ENCODE data around the gene SNAP91.
"Not testable (repeated sequence)": the region's sequence is repeated elsewhere in the genome, so short reads cannot be mapped to it uniquely, and the experiment has no call there.

The SNAP91 gene

DNA sequence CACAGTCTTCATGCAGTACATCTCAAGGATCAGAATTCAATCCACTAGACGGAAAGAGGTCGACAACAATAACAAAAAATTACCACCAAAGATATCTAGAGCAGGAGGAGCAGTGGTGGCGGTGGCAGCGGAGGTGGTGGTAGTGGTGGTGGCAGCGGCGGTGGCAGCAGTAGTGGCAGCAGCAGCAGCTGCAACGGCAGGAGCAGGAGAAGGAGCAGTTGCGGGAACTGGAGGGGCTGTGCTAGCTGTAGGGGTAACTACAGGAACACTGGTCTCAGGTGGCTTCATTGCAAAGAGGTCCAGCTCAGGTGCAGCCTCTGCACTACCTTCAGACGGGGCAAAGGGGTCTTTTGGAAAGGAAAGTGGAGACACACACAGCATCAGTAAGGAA, 115.5 kb downstream of the SNAP91 start:
- Histone ChIP-seq H3K9me3 (ENCODE audit: low read depth, low read length) (no peaks in the 10 kb centered on the region), H3K27ac (no peak overlapping the region), H3K9ac (ENCODE audit: insufficient read length) (no peak overlapping the region), H3K4me3 (no peak overlapping the region), H3K36me3 (ENCODE audit: insufficient read depth, low read length) (no peaks in the 10 kb centered on the region)
- TF ChIP-seq FOXP2 (optimal IDR thresholded peaks at IDR 0.05; ENCODE audit: control extremely low read depth, extremely low read length, insufficient read depth), result no peak
- TF ChIP-seq EZH2 (IDR thresholded peaks at IDR 0.05), result no peak
- TF ChIP-seq POLR2AphosphoS5 (IDR thresholded peaks at IDR 0.05; ENCODE audit: borderline replicate concordance, low read depth, low read length), result no peak
- no peak for DNase-seq (ENCODE audit: low read depth, low spot score)

DNA sequence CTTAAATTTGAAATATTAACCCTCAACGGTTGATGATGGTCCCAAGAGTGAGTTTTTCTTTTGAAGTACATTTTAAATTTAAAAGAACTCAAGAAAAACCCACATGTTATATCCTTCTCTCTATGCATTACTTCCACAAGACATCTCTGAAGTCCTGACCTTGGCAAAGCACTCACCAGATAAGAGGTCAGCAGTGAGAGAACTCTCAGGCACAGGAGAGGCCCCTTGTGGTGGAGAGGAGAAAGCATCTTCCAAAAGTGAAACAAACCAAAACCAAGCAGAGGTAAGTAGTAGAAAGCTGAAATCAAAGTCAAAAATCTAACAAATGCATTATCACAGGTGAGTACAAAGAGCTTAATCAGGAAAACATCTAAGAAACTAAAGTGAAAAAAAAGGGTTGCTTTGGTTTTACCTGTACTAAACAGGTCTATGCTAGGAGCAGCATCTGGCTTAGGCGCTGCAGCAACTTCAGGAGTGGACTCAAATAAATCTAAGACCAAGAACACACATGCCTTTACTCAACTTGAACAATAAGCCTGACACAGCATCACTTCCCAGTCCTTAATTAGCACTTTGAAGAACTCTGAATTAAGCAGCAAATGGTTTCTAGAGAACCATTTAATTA, 116.0 kb downstream of the SNAP91 start:
- no peaks in the 10 kb centered on the region for H3K9me3 ChIP-seq (ENCODE audit: low read depth, low read length)
- TF ChIP-seq EZH2 (IDR thresholded peaks at IDR 0.05), result no peak
- no peak for TF ChIP-seq FOXP2 (optimal IDR thresholded peaks at IDR 0.05; ENCODE audit: control extremely low read depth, extremely low read length, insufficient read depth)
- no peak for TF ChIP-seq POLR2AphosphoS5 (IDR thresholded peaks at IDR 0.05; ENCODE audit: borderline replicate concordance, low read depth, low read length)
- no peak overlapping the region for H3K4me3 ChIP-seq
- no peak for DNase-seq (ENCODE audit: low read depth, low spot score)
- H3K27ac ChIP-seq, result no peak overlapping the region
- H3K9ac ChIP-seq (ENCODE audit: insufficient read length), result no peak overlapping the region
- H3K36me3 ChIP-seq (ENCODE audit: insufficient read depth, low read length), result no peaks in the 10 kb centered on the region

DNA sequence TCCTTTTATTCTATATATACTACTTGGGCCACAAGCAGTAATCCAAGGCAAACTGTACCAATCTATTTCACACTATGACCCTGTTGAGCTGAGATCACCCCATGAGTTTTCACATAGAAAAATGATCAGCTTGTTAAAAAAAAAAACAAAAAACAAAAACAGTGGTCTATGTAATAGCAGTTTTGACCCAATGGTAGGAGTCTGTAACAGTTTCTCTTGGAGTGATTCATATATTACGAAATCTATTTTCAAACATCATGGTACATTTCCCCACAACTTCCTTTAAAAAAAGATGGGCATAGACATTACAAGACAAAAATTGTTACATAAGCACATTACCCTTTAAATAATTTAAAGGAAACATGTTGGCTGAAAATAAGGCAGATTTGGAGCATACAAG, 118.5 kb downstream of the SNAP91 start:
- DNase-seq (ENCODE audit: low read depth, low spot score), result no peak
- TF ChIP-seq FOXP2 (optimal IDR thresholded peaks at IDR 0.05; ENCODE audit: control extremely low read depth, extremely low read length, insufficient read depth) (no peak), POLR2AphosphoS5 (IDR thresholded peaks at IDR 0.05; ENCODE audit: borderline replicate concordance, low read depth, low read length) (no peak), EZH2 (IDR thresholded peaks at IDR 0.05) (no peak)

GRCh38 chr6:83589076-83589475, 119.8 kb downstream of the SNAP91 start:
- Histone ChIP-seq H3K27ac (no peak overlapping the region), H3K9me3 (ENCODE audit: low read depth, low read length) (no peaks in the 10 kb centered on the region), H3K9ac (ENCODE audit: insufficient read length) (no peak overlapping the region), H3K36me3 (ENCODE audit: insufficient read depth, low read length) (no peaks in the 10 kb centered on the region), H3K4me3 (no peak overlapping the region)
- DNase-seq (ENCODE audit: low read depth, low spot score), result no peak
- no peak for TF ChIP-seq POLR2AphosphoS5 (IDR thresholded peaks at IDR 0.05; ENCODE audit: borderline replicate concordance, low read depth, low read length)
- no peak for TF ChIP-seq FOXP2 (optimal IDR thresholded peaks at IDR 0.05; ENCODE audit: control extremely low read depth, extremely low read length, insufficient read depth)
- no peak for TF ChIP-seq EZH2 (IDR thresholded peaks at IDR 0.05)

More for the DNA sequence above, 118.5 kb downstream of the SNAP91 start:
- H3K9ac ChIP-seq (ENCODE audit: insufficient read length), result no peak overlapping the region
- H3K9me3 ChIP-seq (ENCODE audit: low read depth, low read length), result no peaks in the 10 kb centered on the region
- no peak overlapping the region for H3K4me3 ChIP-seq
- H3K27ac ChIP-seq, result no peak overlapping the region
- no peaks in the 10 kb centered on the region for H3K36me3 ChIP-seq (ENCODE audit: insufficient read depth, low read length)

GRCh38 chr6:83578057-83578456, 130.8 kb downstream of the SNAP91 start:
- Histone ChIP-seq H3K4me3 (no peak overlapping the region), H3K9me3 (ENCODE audit: low read depth, low read length) (no peaks in the 10 kb centered on the region), H3K36me3 (ENCODE audit: insufficient read depth, low read length) (no peaks in the 10 kb centered on the region), H3K9ac (ENCODE audit: insufficient read length) (no peak overlapping the region), H3K27ac (no peak overlapping the region)
- TF ChIP-seq POLR2AphosphoS5 (IDR thresholded peaks at IDR 0.05; ENCODE audit: borderline replicate concordance, low read depth, low read length) (no peak), EZH2 (IDR thresholded peaks at IDR 0.05) (no peak), FOXP2 (optimal IDR thresholded peaks at IDR 0.05; ENCODE audit: control extremely low read depth, extremely low read length, insufficient read depth) (no peak)
- DNase-seq (ENCODE audit: low read depth, low spot score), result no peak

GRCh38 chr6:83574783-83575182, 134.1 kb downstream of the SNAP91 start:
- no peaks in the 10 kb centered on the region for H3K36me3 ChIP-seq (ENCODE audit: insufficient read depth, low read length)
- no peak for DNase-seq (ENCODE audit: low read depth, low spot score)
- no peak for TF ChIP-seq EZH2 (IDR thresholded peaks at IDR 0.05)
- TF ChIP-seq FOXP2 (optimal IDR thresholded peaks at IDR 0.05; ENCODE audit: control extremely low read depth, extremely low read length, insufficient read depth), result no peak
- no peak for TF ChIP-seq POLR2AphosphoS5 (IDR thresholded peaks at IDR 0.05; ENCODE audit: borderline replicate concordance, low read depth, low read length)
- no peak overlapping the region for H3K9ac ChIP-seq (ENCODE audit: insufficient read length)
- no peaks in the 10 kb centered on the region for H3K9me3 ChIP-seq (ENCODE audit: low read depth, low read length)
- H3K4me3 ChIP-seq, result no peak overlapping the region
- H3K27ac ChIP-seq, result no peak overlapping the region

DNA sequence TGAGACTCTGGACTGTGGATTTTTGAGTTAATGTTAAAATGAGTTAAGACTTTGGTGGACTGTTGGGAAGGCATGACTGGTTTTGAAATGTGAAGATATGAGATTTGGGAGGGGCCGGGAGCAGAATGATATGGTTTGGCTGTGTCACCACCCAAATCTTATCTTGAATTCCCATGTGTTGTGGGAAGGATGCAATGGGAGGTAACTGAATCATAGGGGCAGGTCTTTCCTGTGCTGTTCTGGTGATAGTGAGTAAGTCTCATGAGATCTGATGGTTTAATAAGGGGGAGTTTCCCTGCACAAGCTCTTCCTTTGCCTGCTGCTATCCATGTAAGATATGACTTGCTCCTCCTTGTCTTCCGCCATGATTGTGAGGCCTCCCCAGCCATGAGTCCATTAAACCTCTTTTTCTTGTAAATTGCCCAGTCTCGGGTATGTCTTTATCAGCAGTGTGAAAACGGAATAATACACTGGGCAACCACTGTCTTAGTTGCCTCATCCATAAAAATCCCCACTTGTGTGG, 137.2 kb downstream of the SNAP91 start:
- not testable (repeated sequence) for H3K9ac ChIP-seq (ENCODE audit: insufficient read length); H3K4me3 ChIP-seq; H3K9me3 ChIP-seq (ENCODE audit: low read depth, low read length); H3K36me3 ChIP-seq (ENCODE audit: insufficient read depth, low read length); DNase-seq (ENCODE audit: low read depth, low spot score); H3K27ac ChIP-seq

- H3K4me3 ChIP-seq, result no peak overlapping the region
- H3K36me3 ChIP-seq (ENCODE audit: insufficient read depth, low read length), result no peaks in the 10 kb centered on the region
- H3K27ac ChIP-seq, result no peak overlapping the region
- H3K9ac ChIP-seq (ENCODE audit: insufficient read length), result no peak overlapping the region
- TF ChIP-seq FOXP2 (optimal IDR thresholded peaks at IDR 0.05; ENCODE audit: control extremely low read depth, extremely low read length, insufficient read depth) (no peak), EZH2 (IDR thresholded peaks at IDR 0.05) (no peak), POLR2AphosphoS5 (IDR thresholded peaks at IDR 0.05; ENCODE audit: borderline replicate concordance, low read depth, low read length) (no peak)
- H3K9me3 ChIP-seq (ENCODE audit: low read depth, low read length), result no peaks in the 10 kb centered on the region
- no peak for DNase-seq (ENCODE audit: low read depth, low spot score)
Measured at GRCh38 chr6:83558975-83559374, 149.9 kb downstream of the SNAP91 start.

DNA sequence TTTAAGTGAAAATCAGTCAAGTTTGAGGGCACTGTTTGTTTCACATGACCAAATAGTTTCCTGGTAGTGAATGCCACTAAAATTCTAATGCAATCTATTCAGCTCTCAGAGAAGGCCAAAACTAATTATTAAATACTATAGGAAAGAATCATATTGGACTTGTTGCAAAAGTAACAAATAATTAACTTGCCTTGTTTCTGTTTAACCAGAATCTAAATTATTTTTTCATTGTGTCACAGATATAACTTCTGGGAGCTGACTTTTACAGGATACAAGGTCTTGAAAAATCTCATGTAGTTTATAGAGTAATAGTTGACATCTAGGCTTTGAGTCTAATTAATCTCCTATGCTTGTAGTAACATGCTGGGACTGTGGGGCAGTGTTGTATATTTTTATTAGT, 152.0 kb downstream of the SNAP91 start:
- Histone ChIP-seq H3K36me3 (ENCODE audit: insufficient read depth, low read length) (no peaks in the 10 kb centered on the region), H3K27ac (no peak overlapping the region), H3K4me3 (no peak overlapping the region), H3K9me3 (ENCODE audit: low read depth, low read length) (no peaks in the 10 kb centered on the region), H3K9ac (ENCODE audit: insufficient read length) (no peak overlapping the region)
- no peak for DNase-seq (ENCODE audit: low read depth, low spot score)
- no peak for TF ChIP-seq POLR2AphosphoS5 (IDR thresholded peaks at IDR 0.05; ENCODE audit: borderline replicate concordance, low read depth, low read length)
- TF ChIP-seq FOXP2 (optimal IDR thresholded peaks at IDR 0.05; ENCODE audit: control extremely low read depth, extremely low read length, insufficient read depth), result no peak
- no peak for TF ChIP-seq EZH2 (IDR thresholded peaks at IDR 0.05)

- DNase-seq (ENCODE audit: low read depth, low spot score); H3K27ac ChIP-seq; H3K9me3 ChIP-seq (ENCODE audit: low read depth, low read length); H3K4me3 ChIP-seq; H3K36me3 ChIP-seq (ENCODE audit: insufficient read depth, low read length); H3K9ac ChIP-seq (ENCODE audit: insufficient read length): not testable (repeated sequence)
Measured at GRCh38 chr6:83551748-83552147, 157.2 kb downstream of the SNAP91 start.

DNA sequence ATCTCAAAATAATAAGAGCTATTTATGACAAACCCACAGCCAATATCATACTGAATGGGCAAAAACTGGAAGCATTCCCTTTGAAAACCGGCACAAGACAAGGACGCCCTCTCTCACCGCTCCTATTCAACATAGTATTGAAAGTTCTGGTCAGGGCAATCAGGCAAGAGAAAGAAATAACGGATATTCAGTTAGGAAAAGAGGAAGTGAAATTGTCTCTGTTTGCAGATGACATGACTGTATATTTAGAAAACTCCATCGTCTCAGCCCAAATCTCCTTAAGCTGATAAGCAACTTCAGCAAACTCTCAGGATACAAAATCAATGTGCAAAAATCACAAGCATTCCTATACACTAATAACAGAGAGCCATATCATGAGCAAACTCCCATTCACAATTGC, 158.4 kb downstream of the SNAP91 start:
- not testable (repeated sequence) for H3K36me3 ChIP-seq (ENCODE audit: insufficient read depth, low read length); H3K9me3 ChIP-seq (ENCODE audit: low read depth, low read length); H3K9ac ChIP-seq (ENCODE audit: insufficient read length); H3K27ac ChIP-seq; DNase-seq (ENCODE audit: low read depth, low spot score); H3K4me3 ChIP-seq
